ENCODE results near the gene DAAM1.
A peak's percentile ranks its signal among the peaks of the same experiment; 100 is the strongest.

DAAM1 gene

GRCh38 chr14:59406454-59407245 lies 218.2 kb downstream of the DAAM1 start:
- H4K91ac ChIP-seq (ENCODE audit: low read length): no peak overlapping the region
- no peak overlapping the region for H2BK12ac ChIP-seq (ENCODE audit: low read length in 2 of 2)
- no peak overlapping the region for H2BK5ac ChIP-seq (ENCODE audit: low read depth, low read length, poor library complexity, severe bottlenecking)
- H2BK120ac ChIP-seq (ENCODE audit: low read depth, low read length): no peak overlapping the region
- no peak overlapping the region for H3K27ac ChIP-seq (ENCODE audit: low read length, poor library complexity, severe bottlenecking)
- H2AFZ ChIP-seq (ENCODE audit: low read depth, low read length): no peak overlapping the region
- 71% methylated on average over 5 of the region's 6 CpGs for WGBS
- no peak overlapping the region for H2AK5ac ChIP-seq (ENCODE audit: low read length, severe bottlenecking)
- no peaks in the 10 kb centered on the region for H3K9me3 ChIP-seq (ENCODE audit: control insufficient read depth, low read length)
- no peaks in the 10 kb centered on the region for H3K4me1 ChIP-seq (ENCODE audit: control insufficient read depth, insufficient read depth, low read depth, low read length)
- H3K79me1 ChIP-seq (replicated peaks; ENCODE audit: low read length, poor library complexity, severe bottlenecking): no peaks in the 10 kb centered on the region
- H3K4ac ChIP-seq (ENCODE audit: low read depth in 1 of 2, low read length in 2 of 2): no peak overlapping the region
- no peaks in the 10 kb centered on the region for H3K27me3 ChIP-seq (ENCODE audit: control insufficient read depth in 1 of 2, insufficient read depth in 1 of 2, low read length in 2 of 2)
- H3K23ac ChIP-seq (ENCODE audit: low read length in 2 of 2): no peak overlapping the region
- H3K4me3 ChIP-seq (ENCODE audit: insufficient read depth in 1 of 2, low read depth in 1 of 2, low read length in 2 of 2): peak overlapping the region in 1 of 2 experiments; percentile 29
- H3K9ac ChIP-seq (ENCODE audit: low read length): peak overlapping the region; percentile 92
- no peaks in the 10 kb centered on the region for H3K36me3 ChIP-seq (ENCODE audit: control insufficient read depth in 1 of 2, insufficient read depth in 2 of 2, low read depth in 1 of 2, low read length in 2 of 2)
- no peak overlapping the region for H3K4me2 ChIP-seq (ENCODE audit: low read length, poor library complexity, severe bottlenecking)
- no peak overlapping the region for H3K18ac ChIP-seq (ENCODE audit: low read depth in 1 of 2, low read length in 2 of 2)
- no peak overlapping the region for H4K8ac ChIP-seq (ENCODE audit: low read length)
- DNase-seq: peak; percentile 52
- H3K14ac ChIP-seq (ENCODE audit: low read length in 2 of 2): no peak overlapping the region
- H2BK15ac ChIP-seq (ENCODE audit: low read depth, poor library complexity, severe bottlenecking): no peak overlapping the region

- Histone ChIP-seq H2BK120ac (ENCODE audit: low read depth, low read length) (no peak overlapping the region), H3K23ac (ENCODE audit: low read length in 2 of 2) (no peak overlapping the region), H4K8ac (ENCODE audit: low read length) (no peak overlapping the region), H3K4me2 (ENCODE audit: low read length, poor library complexity, severe bottlenecking) (no peak overlapping the region), H3K18ac (ENCODE audit: low read depth in 1 of 2, low read length in 2 of 2) (no peak overlapping the region), H2BK12ac (ENCODE audit: low read length in 2 of 2) (no peak overlapping the region), H3K4ac (ENCODE audit: low read depth in 1 of 2, low read length in 2 of 2) (no peak overlapping the region), H2BK5ac (ENCODE audit: low read depth, low read length, poor library complexity, severe bottlenecking) (no peak overlapping the region), H3K36me3 (ENCODE audit: control insufficient read depth in 1 of 2, insufficient read depth in 2 of 2, low read depth in 1 of 2, low read length in 2 of 2) (no peaks in the 10 kb centered on the region), H3K27ac (ENCODE audit: low read length, poor library complexity, severe bottlenecking) (no peak overlapping the region), H3K4me1 (ENCODE audit: control insufficient read depth, insufficient read depth, low read depth, low read length) (no peaks in the 10 kb centered on the region), H4K91ac (ENCODE audit: low read length) (no peak overlapping the region), H3K79me1 (replicated peaks; ENCODE audit: low read length, poor library complexity, severe bottlenecking) (no peaks in the 10 kb centered on the region), H3K14ac (ENCODE audit: low read length in 2 of 2) (no peak overlapping the region), H2BK15ac (ENCODE audit: low read depth, poor library complexity, severe bottlenecking) (no peak overlapping the region), H3K27me3 (ENCODE audit: control insufficient read depth in 1 of 2, insufficient read depth in 1 of 2, low read length in 2 of 2) (no peaks in the 10 kb centered on the region), H2AK5ac (ENCODE audit: low read length, severe bottlenecking) (no peak overlapping the region), H3K9me3 (ENCODE audit: control insufficient read depth, low read length) (no peaks in the 10 kb centered on the region), H3K9ac (ENCODE audit: low read length) (peak overlapping the region; percentile 92), H3K4me3 (ENCODE audit: insufficient read depth in 1 of 2, low read depth in 1 of 2, low read length in 2 of 2) (peak overlapping the region in 1 of 2 experiments; percentile 29), H2AFZ (ENCODE audit: low read depth, low read length) (no peak overlapping the region)
- 54% methylated on average over 4 of the region's 4 CpGs for WGBS
- DNase-seq: peak; percentile 91
These were observed 219.0 kb downstream of the DAAM1 start for GRCh38 chr14:59407246-59408010.

GRCh38 chr14:59415836-59416602 lies 227.6 kb downstream of the DAAM1 start:
- DNase-seq: no peak
- Histone ChIP-seq H3K23ac (ENCODE audit: low read length in 2 of 2) (no peak overlapping the region), H3K4me2 (ENCODE audit: low read length, poor library complexity, severe bottlenecking) (no peak overlapping the region), H3K36me3 (ENCODE audit: control insufficient read depth in 1 of 2, insufficient read depth in 2 of 2, low read depth in 1 of 2, low read length in 2 of 2) (no peaks in the 10 kb centered on the region), H4K8ac (ENCODE audit: low read length) (no peak overlapping the region), H3K4ac (ENCODE audit: low read depth in 1 of 2, low read length in 2 of 2) (no peak overlapping the region), H3K4me3 (ENCODE audit: insufficient read depth in 1 of 2, low read depth in 1 of 2, low read length in 2 of 2) (no peak overlapping the region), H2BK12ac (ENCODE audit: low read length in 2 of 2) (no peak overlapping the region), H3K14ac (ENCODE audit: low read length in 2 of 2) (no peak overlapping the region), H3K27ac (ENCODE audit: low read length, poor library complexity, severe bottlenecking) (no peak overlapping the region), H3K9me3 (ENCODE audit: control insufficient read depth, low read length) (no peaks in the 10 kb centered on the region), H3K27me3 (ENCODE audit: control insufficient read depth in 1 of 2, insufficient read depth in 1 of 2, low read length in 2 of 2) (no peaks in the 10 kb centered on the region), H3K18ac (ENCODE audit: low read depth in 1 of 2, low read length in 2 of 2) (no peak overlapping the region), H2BK120ac (ENCODE audit: low read depth, low read length) (no peak overlapping the region), H3K79me1 (replicated peaks; ENCODE audit: low read length, poor library complexity, severe bottlenecking) (no peaks in the 10 kb centered on the region), H2BK5ac (ENCODE audit: low read depth, low read length, poor library complexity, severe bottlenecking) (no peak overlapping the region), H2BK15ac (ENCODE audit: low read depth, poor library complexity, severe bottlenecking) (no peak overlapping the region), H3K4me1 (ENCODE audit: control insufficient read depth, insufficient read depth, low read depth, low read length) (no peaks in the 10 kb centered on the region), H2AFZ (ENCODE audit: low read depth, low read length) (no peak overlapping the region), H4K91ac (ENCODE audit: low read length) (no peak overlapping the region), H2AK5ac (ENCODE audit: low read length, severe bottlenecking) (no peak overlapping the region), H3K9ac (ENCODE audit: low read length) (no peak overlapping the region)
- WGBS: 79% methylated on average over 3 of the region's 5 CpGs

- DNase-seq: no peak
- H3K36me3 ChIP-seq (ENCODE audit: control insufficient read depth in 1 of 2, insufficient read depth in 2 of 2, low read depth in 1 of 2, low read length in 2 of 2): no peaks in the 10 kb centered on the region
- H3K4ac ChIP-seq (ENCODE audit: low read depth in 1 of 2, low read length in 2 of 2): no peak overlapping the region
- no peak overlapping the region for H2AFZ ChIP-seq (ENCODE audit: low read depth, low read length)
- H2AK5ac ChIP-seq (ENCODE audit: low read length, severe bottlenecking): no peak overlapping the region
- no peak overlapping the region for H3K14ac ChIP-seq (ENCODE audit: low read length in 2 of 2)
- H3K27ac ChIP-seq (ENCODE audit: low read length, poor library complexity, severe bottlenecking): no peak overlapping the region
- H3K18ac ChIP-seq (ENCODE audit: low read depth in 1 of 2, low read length in 2 of 2): no peak overlapping the region
- H3K4me1 ChIP-seq (ENCODE audit: control insufficient read depth, insufficient read depth, low read depth, low read length): no peaks in the 10 kb centered on the region
- H2BK5ac ChIP-seq (ENCODE audit: low read depth, low read length, poor library complexity, severe bottlenecking): no peak overlapping the region
- H4K91ac ChIP-seq (ENCODE audit: low read length): no peak overlapping the region
- H3K9ac ChIP-seq (ENCODE audit: low read length): no peak overlapping the region
- no peak overlapping the region for H4K8ac ChIP-seq (ENCODE audit: low read length)
- H3K79me1 ChIP-seq (replicated peaks; ENCODE audit: low read length, poor library complexity, severe bottlenecking): no peaks in the 10 kb centered on the region
- no peak overlapping the region for H2BK120ac ChIP-seq (ENCODE audit: low read depth, low read length)
- H3K4me3 ChIP-seq (ENCODE audit: insufficient read depth in 1 of 2, low read depth in 1 of 2, low read length in 2 of 2): no peak overlapping the region
- H2BK15ac ChIP-seq (ENCODE audit: low read depth, poor library complexity, severe bottlenecking): no peak overlapping the region
- no peak overlapping the region for H3K23ac ChIP-seq (ENCODE audit: low read length in 2 of 2)
- no peak overlapping the region for H2BK12ac ChIP-seq (ENCODE audit: low read length in 2 of 2)
- WGBS: 82% methylated on average over 6 of the region's 6 CpGs
- no peaks in the 10 kb centered on the region for H3K27me3 ChIP-seq (ENCODE audit: control insufficient read depth in 1 of 2, insufficient read depth in 1 of 2, low read length in 2 of 2)
- H3K9me3 ChIP-seq (ENCODE audit: control insufficient read depth, low read length): no peaks in the 10 kb centered on the region
- no peak overlapping the region for H3K4me2 ChIP-seq (ENCODE audit: low read length, poor library complexity, severe bottlenecking)
These were observed 228.8 kb downstream of the DAAM1 start for GRCh38 chr14:59417311-59417710.
